Stimulated activated CD4-positive, alpha-beta T cell treated with anti-CD3 and anti-CD28 coated beads, Interleukin-12 subunit alpha, Interleukin-12 subunit beta, amount 100 ng/mL, for 24 hours (primary cell): ENCODE measurements around the gene TRPM3.

Source experiments
- DNase-seq, 2 experiments: peaks; one replicate each; pipeline ENCODE4 v3.0.0-alpha.2; 2020; ENCODE audit warnings: low read depth in 2 of 2

Gene TRPM3

GRCh38 chr9:70554881-70555280 is 566.5 kb downstream of the TRPM3 start:
- DNase-seq = no peak

GRCh38 chr9:70553707-70554673 is 567.4 kb downstream of the TRPM3 start:
- no peak for DNase-seq

GRCh38 chr9:70552561-70552960 is 568.9 kb downstream of the TRPM3 start:
- no peak for DNase-seq

GRCh38 chr9:70551801-70552200 is 569.6 kb downstream of the TRPM3 start:
- DNase-seq = no peak

- no peak for DNase-seq
Measured at GRCh38 chr9:70551396-70551795, 570.0 kb downstream of the TRPM3 start.

- no peak for DNase-seq
Measured at GRCh38 chr9:70549926-70550325, 571.5 kb downstream of the TRPM3 start.

GRCh38 chr9:70542311-70542931 is 579.0 kb downstream of the TRPM3 start:
- no peak for DNase-seq

GRCh38 chr9:70540016-70540415 is 581.4 kb downstream of the TRPM3 start:
- no peak for DNase-seq

GRCh38 chr9:70539526-70539925 is 581.9 kb downstream of the TRPM3 start:
- no peak for DNase-seq

GRCh38 chr9:70539001-70539400 is 582.4 kb downstream of the TRPM3 start:
- DNase-seq = no peak

GRCh38 chr9:70537084-70537483 is 584.3 kb downstream of the TRPM3 start:
- no peak for DNase-seq

- DNase-seq = no peak
Measured at GRCh38 chr9:70535546-70536323, 585.7 kb downstream of the TRPM3 start.

- DNase-seq = no peak
Measured at GRCh38 chr9:70534471-70534870, 587.0 kb downstream of the TRPM3 start.

- DNase-seq = no peak
Measured at GRCh38 chr9:70534061-70534460, 587.4 kb downstream of the TRPM3 start.

- DNase-seq = no peak
Measured at GRCh38 chr9:70533492-70533891, 587.9 kb downstream of the TRPM3 start.

- no peak for DNase-seq
Measured at GRCh38 chr9:70532716-70533115, 588.7 kb downstream of the TRPM3 start.

- no peak for DNase-seq
Measured at GRCh38 chr9:70531311-70531710, 590.1 kb downstream of the TRPM3 start.

GRCh38 chr9:70530716-70531115 is 590.7 kb downstream of the TRPM3 start:
- DNase-seq = no peak

GRCh38 chr9:70529833-70530232 is 591.6 kb downstream of the TRPM3 start:
- no peak for DNase-seq

- DNase-seq = no peak
Measured at GRCh38 chr9:70529377-70529776, 592.0 kb downstream of the TRPM3 start.

- DNase-seq = no peak
Measured at GRCh38 chr9:70526902-70527301, 594.5 kb downstream of the TRPM3 start.

- no peak for DNase-seq
Measured at GRCh38 chr9:70525519-70525918, 595.9 kb downstream of the TRPM3 start.
